Kidney epithelial cell (primary cell): Measurements from ENCODE around the gene MAP1B. TPM values are rescaled to one million over a fixed set of nuclear protein-coding genes. Genes with fewer than 3 reads are reported as not detected.

ENCODE experiments used
- DNase-seq: peaks from one replicate; pipeline ENCODE4 v3.0.0-alpha.2; 2010; ENCODE audit warnings: low read depth
- H3K27me3 ChIP-seq: 2 replicates; pipeline ENCODE4 v1.6.0; 2011; ENCODE audit warnings: low read length; ENCODE audit not compliant: control insufficient read depth, insufficient read depth
- H3K36me3 ChIP-seq: 2 replicates; pipeline ENCODE4 v1.5.1; 2011; ENCODE audit warnings: low read length; ENCODE audit not compliant: control insufficient read depth, insufficient read depth
- H3K4me3 ChIP-seq: 2 replicates; pipeline ENCODE4 v1.5.1; 2011; ENCODE audit warnings: low read depth, mild to moderate bottlenecking, control low read depth, low read length
- total RNA-seq: library from RNA; depleted of rRNA; stranded (reverse); fragments of >200 nt; gene quantifications from 2 replicates; pipeline ENCODE4 v1.2.3, GENCODE V29; 2015
- TF ChIP-seq, protein P1 (sequence below): IDR thresholded peaks from 2 replicates; pipeline ENCODE4 v1.5.1; 2011; ENCODE audit warnings: mild to moderate bottlenecking, moderate library complexity, low read length, control low read depth, inconsistent platforms; ENCODE audit not compliant: insufficient read depth, poor library complexity, severe bottlenecking

The MAP1B gene
- total RNA-seq, 1 donor from 2014 or later, result 136 TPM

DNA sequence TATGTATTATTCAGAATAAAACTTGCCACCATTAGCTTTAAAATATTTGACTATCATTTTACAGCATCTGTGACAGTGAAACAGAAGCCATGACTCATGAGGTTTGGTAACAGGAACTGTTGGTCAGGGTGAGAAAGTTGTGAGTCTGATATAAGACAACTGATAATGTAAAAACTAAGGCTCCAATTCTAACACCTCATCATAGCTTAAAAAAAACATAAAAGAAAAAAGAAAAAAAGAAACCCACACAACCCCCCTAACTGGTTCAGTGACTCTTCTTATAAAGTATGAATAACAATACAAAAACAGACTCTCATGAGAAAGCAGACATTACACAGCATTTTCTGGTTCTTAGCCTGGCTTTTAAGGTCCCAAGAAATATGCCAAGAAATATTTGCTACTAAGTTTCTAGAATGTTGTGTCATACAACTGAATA, 127.0 kb downstream of the MAP1B start:
- H3K36me3 ChIP-seq, result no peaks in the 10 kb centered on the region
- no peak overlapping the region for H3K4me3 ChIP-seq
- no peak for DNase-seq
- TF ChIP-seq, protein P1, sequence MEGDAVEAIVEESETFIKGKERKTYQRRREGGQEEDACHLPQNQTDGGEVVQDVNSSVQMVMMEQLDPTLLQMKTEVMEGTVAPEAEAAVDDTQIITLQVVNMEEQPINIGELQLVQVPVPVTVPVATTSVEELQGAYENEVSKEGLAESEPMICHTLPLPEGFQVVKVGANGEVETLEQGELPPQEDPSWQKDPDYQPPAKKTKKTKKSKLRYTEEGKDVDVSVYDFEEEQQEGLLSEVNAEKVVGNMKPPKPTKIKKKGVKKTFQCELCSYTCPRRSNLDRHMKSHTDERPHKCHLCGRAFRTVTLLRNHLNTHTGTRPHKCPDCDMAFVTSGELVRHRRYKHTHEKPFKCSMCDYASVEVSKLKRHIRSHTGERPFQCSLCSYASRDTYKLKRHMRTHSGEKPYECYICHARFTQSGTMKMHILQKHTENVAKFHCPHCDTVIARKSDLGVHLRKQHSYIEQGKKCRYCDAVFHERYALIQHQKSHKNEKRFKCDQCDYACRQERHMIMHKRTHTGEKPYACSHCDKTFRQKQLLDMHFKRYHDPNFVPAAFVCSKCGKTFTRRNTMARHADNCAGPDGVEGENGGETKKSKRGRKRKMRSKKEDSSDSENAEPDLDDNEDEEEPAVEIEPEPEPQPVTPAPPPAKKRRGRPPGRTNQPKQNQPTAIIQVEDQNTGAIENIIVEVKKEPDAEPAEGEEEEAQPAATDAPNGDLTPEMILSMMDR, result no peak
- no peaks in the 10 kb centered on the region for H3K27me3 ChIP-seq

DNA sequence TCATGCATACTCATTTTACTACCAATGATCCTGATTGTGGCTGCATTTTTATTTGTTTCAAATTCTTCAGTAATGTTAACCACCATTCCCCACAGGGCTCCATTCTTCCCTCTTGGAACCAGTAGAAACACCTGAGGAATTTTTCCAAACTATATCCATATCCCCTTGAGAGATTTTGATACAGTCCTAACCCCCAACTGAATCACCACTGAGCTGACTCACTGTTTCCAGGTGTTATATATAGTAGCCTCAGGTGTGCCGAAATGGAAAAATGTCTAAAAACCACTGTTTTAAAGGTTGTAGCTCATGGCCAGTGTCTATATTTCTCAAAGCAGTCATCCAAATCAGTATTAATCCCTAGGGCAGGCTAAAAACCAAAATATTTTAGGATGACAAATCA, 127.6 kb downstream of the MAP1B start:
- H3K36me3 ChIP-seq, result no peaks in the 10 kb centered on the region
- TF ChIP-seq, protein P1, result no peak
- DNase-seq, result no peak
- H3K27me3 ChIP-seq, result no peaks in the 10 kb centered on the region
- no peak overlapping the region for H3K4me3 ChIP-seq

- H3K27me3 ChIP-seq, result no peaks in the 10 kb centered on the region
- TF ChIP-seq, protein P1, result no peak
These were observed 128.4 kb downstream of the MAP1B start for GRCh38 chr5:72235725-72236124.

GRCh38 chr5:72237415-72237814, 130.1 kb downstream of the MAP1B start:
- H3K27me3 ChIP-seq, result no peaks in the 10 kb centered on the region
- H3K4me3 ChIP-seq, result no peak overlapping the region
- DNase-seq, result no peak
- no peaks in the 10 kb centered on the region for H3K36me3 ChIP-seq
- TF ChIP-seq, protein P1, result no peak

More at GRCh38 chr5:72235725-72236124, 128.4 kb downstream of the MAP1B start:
- Histone ChIP-seq H3K4me3 (no peak overlapping the region), H3K36me3 (no peaks in the 10 kb centered on the region)
- no peak for DNase-seq

DNA sequence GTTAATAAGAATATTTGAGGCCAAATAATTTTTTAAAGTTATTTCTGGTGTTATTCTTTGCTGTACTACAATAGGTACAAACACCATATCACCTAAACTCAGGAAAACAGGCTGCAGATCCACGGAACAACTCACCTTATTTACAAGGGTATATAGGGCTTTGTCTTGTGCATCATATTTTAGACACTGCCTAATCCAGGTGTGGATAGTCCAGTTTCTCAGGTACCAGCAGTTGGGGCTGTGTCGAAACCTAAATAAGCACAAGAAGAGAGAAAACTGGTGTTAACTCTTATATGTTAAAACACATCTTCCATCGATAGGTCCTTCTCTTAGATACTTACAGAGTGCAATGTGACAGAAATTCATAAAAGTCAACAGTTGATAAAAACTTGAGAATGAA, 130.6 kb downstream of the MAP1B start:
- H3K36me3 ChIP-seq, result no peaks in the 10 kb centered on the region
- TF ChIP-seq, protein P1, result no peak
- H3K27me3 ChIP-seq, result no peaks in the 10 kb centered on the region
- no peak for DNase-seq
- no peak overlapping the region for H3K4me3 ChIP-seq

DNA sequence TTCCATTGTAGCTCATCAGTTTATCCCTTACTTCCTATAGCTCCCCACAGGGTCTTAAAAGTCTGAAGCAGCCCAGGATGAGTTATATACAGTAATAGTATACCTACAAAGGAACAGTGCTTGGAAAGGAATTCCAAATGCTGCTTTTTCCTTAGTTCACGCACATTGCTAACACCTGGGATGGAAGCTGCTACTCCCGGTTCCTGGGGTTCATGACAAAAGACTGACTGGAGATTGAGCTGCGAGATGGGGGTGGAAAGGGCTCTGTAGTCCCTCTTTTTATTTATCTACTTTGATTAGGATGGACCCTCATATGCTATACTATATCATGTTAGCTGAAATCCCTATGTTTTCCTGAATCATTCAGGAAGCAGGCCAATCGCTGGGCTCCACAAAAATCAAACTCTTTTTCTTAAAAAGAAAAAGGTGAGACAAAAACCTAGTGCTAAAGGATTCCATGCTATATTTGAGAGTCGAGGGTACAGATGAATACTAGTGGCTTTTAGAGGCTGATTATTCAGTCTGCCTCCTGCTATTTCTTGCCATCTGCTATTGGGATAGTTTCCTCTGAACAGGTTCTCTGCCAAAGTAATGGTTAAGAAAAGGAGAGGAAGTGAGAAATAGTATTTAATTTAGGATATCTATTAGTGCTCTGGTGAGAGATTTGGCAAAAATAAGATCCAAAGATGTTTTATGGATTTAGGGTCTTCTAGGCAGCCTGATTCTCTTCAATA, 131.6 kb downstream of the MAP1B start:
- DNase-seq, result no peak
- Histone ChIP-seq H3K36me3 (no peaks in the 10 kb centered on the region), H3K4me3 (no peak overlapping the region), H3K27me3 (no peaks in the 10 kb centered on the region)
- TF ChIP-seq, protein P1, result no peak
